VCaP (cell line): ENCODE data around the gene MEN1.

Experiments
- H3K27ac ChIP-seq: fragments of 450-650 bp; 2 replicates; pipeline ENCODE4 v1.5.1; 2017
- TF ChIP-seq, protein P1 (sequence below): fragments of 450-650 bp; conservative IDR thresholded peaks from 2 replicates; pipeline ENCODE4 v1.5.1; 2017; ENCODE audit warnings: mild to moderate bottlenecking, moderate library complexity

Gene MEN1

DNA sequence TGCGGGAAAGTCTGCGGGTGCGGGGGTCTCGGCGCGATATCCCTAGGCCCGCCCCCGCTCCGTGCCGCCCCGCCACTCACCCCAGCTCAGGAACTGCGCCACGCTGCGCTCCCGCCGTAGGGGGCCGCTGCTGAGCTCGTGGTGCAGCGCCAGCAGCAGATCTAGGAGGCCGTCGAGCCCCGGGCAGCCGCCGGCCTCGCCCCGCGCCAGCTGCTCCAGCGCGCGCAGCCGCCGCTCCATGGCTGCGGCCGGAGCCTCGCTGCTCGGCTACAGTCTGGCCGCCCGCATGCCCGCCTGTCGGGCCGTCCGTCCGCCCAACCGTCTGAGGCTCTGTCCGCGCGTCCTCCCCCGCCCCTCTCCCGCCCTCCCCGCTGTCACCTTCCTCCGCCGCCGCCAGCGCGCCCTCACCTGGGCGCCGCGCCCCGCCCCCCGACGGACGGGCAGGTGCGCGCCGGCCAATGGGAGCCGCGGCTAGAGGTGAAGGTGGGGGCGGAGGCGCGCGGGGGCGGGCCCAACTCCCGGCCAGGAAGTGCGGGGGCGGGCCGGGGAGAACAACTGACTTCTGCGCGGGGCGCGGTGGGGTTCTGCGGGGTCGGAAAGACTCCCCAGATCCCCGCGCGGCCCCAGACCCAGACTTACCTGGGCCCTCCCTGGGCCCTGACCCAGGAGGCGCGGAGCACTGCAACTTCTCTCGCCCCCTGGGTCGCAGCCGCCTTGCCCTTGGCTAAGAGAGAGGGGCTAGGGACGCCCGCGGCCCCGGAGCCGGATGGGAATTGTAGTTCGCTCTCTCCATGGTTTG, 34.2 kb upstream of the MEN1 start, which contains the start of gene CDC42BPG:
Gene CDC42BPG, minus strand, starts transcription at position 324 of the 799 bp plus-strand sequence. Its CDS starts 84 bp downstream, at position 240.
- TF ChIP-seq, protein P1, sequence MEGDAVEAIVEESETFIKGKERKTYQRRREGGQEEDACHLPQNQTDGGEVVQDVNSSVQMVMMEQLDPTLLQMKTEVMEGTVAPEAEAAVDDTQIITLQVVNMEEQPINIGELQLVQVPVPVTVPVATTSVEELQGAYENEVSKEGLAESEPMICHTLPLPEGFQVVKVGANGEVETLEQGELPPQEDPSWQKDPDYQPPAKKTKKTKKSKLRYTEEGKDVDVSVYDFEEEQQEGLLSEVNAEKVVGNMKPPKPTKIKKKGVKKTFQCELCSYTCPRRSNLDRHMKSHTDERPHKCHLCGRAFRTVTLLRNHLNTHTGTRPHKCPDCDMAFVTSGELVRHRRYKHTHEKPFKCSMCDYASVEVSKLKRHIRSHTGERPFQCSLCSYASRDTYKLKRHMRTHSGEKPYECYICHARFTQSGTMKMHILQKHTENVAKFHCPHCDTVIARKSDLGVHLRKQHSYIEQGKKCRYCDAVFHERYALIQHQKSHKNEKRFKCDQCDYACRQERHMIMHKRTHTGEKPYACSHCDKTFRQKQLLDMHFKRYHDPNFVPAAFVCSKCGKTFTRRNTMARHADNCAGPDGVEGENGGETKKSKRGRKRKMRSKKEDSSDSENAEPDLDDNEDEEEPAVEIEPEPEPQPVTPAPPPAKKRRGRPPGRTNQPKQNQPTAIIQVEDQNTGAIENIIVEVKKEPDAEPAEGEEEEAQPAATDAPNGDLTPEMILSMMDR, result peak; percentile 99
- peak within 1 kb of the TSS; percentile 88 for H3K27ac ChIP-seq

DNA sequence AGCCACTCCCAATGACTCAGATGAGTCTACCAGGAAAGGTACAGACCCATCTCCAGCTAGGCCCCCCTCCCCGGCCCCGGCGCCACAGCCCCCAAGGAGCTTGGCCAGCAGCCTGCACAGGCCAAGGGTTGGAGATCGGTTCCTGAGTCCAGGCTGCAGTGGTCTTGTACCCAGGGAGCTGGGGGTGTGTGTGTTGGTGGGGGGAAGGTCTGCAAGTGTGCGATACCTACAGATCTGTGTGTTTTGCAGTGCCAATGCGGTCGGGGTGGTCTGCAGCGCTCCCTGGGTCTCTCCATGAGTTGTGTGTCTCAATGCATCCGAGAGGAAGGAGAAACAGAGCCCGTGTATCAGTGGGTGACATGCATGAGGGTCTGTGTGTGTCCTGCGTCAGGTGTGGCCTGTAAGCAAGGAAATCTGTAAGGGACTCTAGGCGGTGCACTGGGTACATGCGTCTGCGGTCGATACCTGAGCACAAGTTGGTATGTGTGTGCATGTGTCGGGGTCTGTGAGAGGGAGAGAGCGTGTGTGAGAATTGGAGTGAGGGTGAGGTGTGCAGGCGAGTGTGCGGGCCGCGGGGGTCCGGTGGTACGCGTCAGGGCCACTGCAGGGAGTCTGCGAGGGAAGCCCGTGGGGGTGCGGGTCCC, 33.5 kb upstream of the MEN1 start:
- TF ChIP-seq, protein P1, result 0 out of 2 replicates have a peak, but pooled peaks have one; percentile 60
- peak overlapping the region; percentile 88 for H3K27ac ChIP-seq

DNA sequence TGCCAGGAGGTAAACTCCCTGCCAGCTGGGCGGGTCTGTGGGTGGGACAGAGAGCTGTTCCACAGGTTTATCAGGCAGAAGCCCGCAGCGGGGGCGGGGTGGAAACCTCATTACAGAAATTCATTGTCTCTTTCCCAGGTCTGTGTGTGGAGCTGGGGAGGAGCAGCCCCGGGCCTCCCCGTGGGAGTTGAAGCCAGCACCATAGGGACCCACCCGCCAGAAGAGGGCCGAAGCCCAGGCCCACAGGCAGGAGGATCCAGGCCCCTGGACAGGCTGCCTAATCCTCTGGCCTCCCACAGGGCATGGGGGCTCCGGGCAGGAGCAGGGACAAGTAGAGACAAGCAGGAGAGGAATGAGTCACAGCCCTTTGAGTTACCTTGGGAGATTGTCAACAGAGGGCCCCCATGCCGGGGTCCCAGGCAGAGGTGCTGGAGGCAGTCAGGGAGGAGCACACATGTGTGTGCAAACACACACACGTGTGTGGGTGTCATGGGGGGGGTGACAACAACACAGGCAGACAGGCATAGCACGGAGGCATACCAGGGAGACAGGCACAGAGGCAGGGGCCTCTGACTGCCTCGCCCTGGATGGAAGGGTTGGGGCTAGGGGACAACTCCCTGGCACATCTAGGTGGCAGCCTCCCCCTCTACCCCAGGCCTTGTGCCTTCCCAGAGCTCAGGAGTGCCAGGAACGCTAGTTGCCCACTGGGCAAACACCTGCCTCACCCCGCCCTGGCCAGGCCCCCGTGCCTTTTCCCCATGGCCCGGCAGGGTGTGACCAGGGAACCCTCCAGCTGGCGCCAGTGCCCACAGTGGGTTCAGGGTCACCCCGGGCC, 32.7 kb upstream of the MEN1 start:
- peak overlapping the region; percentile 88 for H3K27ac ChIP-seq
- TF ChIP-seq, protein P1, result no peak

DNA sequence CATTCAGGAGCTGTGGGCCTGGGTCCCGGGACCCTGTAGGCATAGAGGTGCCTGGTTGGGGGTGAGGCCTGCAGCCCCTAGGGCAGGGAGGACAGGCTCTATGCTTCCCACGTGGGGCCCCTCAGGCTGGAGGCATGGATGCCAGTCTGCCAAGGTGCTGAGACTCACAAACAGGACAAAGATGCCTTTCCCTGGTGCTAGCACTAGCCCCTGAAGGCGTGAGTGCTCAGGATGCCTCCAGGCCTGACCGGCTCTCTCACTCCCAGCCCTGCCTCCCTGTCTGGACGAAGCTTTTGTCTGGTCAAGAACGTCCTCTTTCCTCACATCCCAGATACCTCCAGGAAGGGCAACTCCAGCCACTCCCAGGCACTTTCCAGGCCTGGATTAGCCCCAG, 32.0 kb upstream of the MEN1 start:
- TF ChIP-seq, protein P1, result no peak
- peak overlapping the region; percentile 88 for H3K27ac ChIP-seq

DNA sequence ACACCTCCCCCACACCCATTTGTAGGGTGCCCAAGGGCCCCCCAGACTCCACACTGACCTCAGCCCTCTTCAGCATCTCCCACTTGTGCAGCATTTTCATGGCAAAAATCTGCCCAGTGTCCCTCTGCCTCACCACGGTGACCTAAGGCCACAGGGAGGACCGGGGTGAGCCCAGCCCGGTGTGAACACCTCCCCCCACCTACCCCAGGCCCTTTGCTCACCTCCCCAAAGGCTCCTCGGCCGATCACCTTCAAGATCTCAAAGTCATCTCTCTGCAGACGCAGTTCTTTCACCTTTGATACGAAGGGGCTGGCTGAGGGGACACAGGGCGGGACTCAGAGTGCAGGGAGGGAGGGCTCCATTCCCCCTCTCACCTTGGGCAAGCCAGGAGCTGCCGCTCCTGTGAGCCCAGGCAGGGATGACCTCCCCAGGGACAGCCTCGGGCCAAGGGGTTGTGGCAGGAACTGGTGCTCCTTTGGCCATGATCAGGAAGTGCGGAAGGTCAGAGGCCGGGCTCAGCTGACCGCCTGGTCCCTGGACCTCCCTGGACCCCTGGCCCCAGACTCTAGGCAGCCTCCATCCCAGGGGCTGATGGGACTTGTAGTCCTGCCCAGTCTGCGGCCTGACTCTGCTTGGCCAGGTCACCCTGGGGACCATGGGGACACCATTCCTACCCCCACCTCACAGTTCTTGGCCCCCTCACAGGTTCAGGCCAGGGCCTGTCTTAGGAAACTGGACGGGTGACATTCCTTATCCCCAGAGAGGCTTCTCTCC, 31.4 kb upstream of the MEN1 start:
- TF ChIP-seq, protein P1, result no peak
- peak overlapping the region; percentile 88 for H3K27ac ChIP-seq

DNA sequence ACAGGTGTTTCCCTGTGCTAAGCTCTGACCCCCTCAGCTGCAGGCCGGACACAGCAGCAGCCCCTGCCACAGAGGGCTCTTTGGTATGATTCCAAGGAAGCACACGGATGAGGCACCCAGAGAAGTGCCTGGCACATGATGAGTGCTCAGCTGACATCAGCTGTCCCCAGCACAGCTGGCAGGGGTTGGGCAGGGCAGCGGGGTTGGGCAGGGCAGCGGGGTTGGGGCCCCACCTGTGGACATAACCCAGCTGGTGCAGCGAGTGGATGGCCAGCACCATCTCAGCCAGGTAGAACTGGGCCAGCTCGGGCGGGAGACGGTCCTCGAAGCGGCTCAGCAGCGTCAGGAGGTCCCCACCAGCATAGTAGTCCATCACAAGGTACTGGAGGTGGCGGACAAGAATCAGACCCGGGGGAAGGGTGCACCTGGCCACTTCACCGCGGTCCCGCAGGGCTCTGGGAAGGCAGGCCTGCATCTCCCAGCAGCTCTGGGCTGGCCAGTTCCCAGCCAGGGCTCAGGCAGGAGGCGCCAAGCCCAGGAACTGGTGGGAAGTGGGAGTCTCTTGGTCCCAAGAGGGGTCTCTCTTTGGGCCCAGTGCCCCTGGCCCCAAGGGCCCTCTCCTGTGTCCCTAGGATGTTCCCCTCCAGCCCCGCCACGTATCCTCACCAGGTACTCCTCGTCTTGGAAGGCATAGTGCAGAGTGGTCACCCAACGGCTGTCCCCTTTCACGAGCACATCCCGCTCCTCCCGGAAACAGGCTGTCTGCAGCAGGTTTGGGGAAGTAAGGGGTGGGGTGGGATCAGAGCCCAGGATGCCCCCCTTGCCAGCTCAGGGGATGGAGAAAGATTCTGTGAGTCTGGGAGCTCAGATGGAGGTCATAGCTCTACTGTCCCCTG, 29.8 kb upstream of the MEN1 start:
- TF ChIP-seq, protein P1, result peak; percentile 37
- H3K27ac ChIP-seq, result peak overlapping the region; percentile 88; the same call in 1 of the 2 replicates
